HG03064 (cell line): ENCODE measurements around the gene GJA3.
A peak's percentile ranks its signal among the peaks of the same experiment; 100 is the strongest.

ENCODE experiments used
- ATAC-seq: cut with Tn5 transposase; IDR thresholded peaks from one replicate; pipeline ENCODE4 v1.9.1; 2021; ENCODE audit warnings: low read depth; ENCODE audit not compliant: unreplicated experiment

Gene GJA3

DNA sequence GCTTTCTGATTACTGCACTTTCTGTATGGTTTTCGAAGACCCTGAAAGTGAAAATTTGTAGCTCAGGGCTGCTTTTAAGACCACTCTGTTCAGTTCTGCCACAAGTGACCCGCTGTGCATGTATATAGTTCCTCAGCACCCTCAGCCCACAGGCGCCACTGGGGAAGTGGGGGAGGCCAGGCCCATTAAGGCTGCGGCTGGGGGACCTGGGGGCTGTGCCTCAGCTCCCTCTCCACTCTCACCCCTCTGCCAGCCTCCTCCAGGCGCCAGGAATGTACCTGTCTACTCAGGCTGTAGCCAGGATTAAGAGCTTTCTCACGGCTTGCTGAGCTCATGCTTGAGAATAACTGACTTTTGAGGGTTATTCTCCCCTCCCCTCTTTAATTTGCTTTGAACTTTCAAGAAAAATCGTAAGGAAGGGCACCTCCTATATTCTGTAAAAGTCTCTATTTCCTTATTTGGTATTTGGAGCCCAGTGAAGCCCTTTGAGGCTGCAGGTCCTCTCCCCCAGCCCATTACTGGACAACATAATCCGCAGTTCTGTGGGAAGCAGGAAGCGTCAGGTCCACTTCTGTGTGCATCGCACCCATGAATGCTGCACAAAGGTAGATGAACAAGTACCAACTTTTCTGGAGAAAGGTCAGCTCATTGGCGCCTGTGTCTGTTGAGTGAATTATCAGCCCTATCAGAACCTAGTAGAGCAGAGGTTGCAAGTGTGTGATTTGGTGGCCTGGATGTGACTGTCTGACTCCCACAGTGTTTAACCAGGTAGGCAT, 29.6 kb downstream of the GJA3 start:
- ATAC-seq = no peak

DNA sequence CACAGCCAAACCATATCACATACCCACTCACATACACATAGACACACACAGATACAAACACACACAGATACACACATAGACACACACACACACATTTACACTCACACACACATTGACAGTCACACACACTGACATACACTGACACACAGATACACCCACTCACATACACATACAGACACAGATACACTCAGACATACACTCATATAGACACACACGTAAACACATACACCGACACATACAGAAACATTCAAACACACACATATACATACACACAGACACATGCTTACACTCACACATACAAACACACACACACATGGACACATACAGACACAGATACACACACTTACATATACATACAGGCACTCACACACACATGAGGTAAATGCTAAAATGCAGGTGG, 30.2 kb downstream of the GJA3 start:
- ATAC-seq = no peak

- no peak for ATAC-seq
These were observed 30.8 kb downstream of the GJA3 start for GRCh38 chr13:20130012-20130411.

DNA sequence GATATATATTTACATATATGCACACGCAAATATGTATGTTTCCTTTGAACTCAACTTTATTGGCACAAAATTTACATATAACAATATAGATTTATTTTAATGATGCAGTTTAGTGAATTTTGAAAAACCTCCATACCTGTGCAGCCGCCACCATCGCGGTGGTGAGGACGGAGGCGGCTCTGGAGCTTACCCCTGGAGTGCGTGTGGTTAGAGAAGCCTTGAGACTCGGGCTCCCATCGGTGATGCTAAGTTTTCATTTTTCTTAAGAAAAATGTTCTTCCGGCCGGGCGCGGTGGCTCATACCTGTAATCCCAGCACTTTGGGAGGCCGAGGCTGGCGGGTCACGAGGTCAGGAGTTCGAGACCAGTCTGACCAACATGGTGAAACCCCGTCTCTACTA, 31.8 kb downstream of the GJA3 start:
- no peak for ATAC-seq

- no peak for ATAC-seq
These were observed 32.4 kb downstream of the GJA3 start for GRCh38 chr13:20128459-20128931.

- no peak for ATAC-seq
These were observed 33.0 kb downstream of the GJA3 start for GRCh38 chr13:20127562-20128458.

GRCh38 chr13:20127262-20127561, 33.6 kb downstream of the GJA3 start:
- ATAC-seq = no peak

GRCh38 chr13:20126541-20127261, 34.2 kb downstream of the GJA3 start:
- ATAC-seq = no peak

- no peak for ATAC-seq
These were observed 35.1 kb downstream of the GJA3 start for GRCh38 chr13:20125783-20126165.

DNA sequence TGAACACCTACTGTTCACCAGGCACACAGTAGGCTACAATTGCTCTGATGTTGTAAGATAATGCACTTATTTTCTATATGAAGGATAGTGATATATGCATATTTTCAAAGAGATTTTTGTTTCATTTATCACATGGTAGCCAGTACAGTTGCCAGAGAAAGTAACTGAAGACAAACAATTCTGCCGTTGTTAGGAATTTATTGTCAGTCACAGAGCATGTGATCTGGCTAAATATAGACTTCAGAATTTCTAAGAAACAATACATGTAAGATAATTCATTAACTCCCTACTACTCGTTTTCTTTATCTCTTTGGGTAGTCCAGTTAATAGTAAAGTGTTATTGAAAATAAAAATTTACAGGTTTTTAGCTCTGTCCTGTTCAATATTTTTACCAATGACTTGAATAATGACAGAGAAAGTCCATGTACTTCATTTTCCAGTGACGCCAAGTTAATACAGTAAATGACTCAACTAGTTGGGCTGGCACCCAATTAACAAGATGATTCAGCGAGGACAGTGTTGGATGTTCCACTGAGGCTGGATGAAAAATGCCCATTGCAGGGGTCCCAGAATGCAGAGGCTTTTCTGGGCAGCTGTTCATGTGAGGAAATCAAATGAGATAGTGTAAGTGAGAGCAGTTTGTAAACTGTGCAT, 35.6 kb downstream of the GJA3 start:
- ATAC-seq = no peak

- no peak for ATAC-seq
These were observed 36.5 kb downstream of the GJA3 start for GRCh38 chr13:20124303-20124702.

- ATAC-seq = no peak
These were observed 39.7 kb downstream of the GJA3 start for GRCh38 chr13:20121159-20121525.

- ATAC-seq = no peak
These were observed 40.9 kb downstream of the GJA3 start for GRCh38 chr13:20119960-20120359.

DNA sequence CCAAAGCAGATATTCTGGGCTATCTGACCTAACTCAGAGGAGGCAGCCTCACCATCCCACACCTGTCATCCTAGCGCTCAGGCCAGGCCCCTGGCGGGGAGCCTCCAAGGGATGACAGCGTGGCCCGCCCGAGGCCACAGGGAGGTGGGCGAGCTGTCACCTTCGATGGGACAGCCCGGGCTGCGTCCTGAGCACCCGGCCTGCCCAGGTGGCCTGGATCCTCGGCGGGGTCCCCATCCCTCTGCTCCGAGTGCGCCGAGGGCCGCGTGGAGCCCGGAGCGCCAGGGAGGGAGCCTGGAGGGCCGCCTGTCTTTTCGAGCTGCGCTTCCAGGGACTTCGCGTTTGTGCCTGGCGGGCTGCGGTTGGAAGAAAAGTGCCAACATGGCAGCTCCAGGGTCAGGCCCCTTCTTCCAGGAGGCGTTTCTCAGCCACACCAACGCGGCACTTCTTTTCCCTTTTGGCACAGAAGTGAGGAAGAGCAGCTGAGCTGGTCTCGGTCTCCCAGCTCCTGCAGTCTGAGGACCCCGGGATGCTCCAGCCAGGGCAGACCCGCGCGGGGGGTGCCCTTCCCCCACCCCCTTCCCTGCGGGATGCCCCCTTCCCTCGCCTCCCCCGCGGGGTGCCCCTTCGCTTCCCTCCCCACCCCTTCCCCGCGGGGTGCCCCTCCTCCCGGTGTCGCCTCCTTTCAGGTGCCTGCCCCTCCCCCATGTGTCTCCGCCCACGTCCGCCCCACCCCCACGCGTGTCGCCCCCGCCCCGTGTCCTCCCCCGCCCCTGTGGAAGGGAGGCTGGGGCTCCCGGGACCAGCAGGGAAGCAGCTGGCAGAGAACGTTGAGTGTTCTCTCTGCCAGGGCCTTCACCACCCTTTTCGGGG, 42.3 kb downstream of the GJA3 start:
- ATAC-seq = peak; percentile 16

DNA sequence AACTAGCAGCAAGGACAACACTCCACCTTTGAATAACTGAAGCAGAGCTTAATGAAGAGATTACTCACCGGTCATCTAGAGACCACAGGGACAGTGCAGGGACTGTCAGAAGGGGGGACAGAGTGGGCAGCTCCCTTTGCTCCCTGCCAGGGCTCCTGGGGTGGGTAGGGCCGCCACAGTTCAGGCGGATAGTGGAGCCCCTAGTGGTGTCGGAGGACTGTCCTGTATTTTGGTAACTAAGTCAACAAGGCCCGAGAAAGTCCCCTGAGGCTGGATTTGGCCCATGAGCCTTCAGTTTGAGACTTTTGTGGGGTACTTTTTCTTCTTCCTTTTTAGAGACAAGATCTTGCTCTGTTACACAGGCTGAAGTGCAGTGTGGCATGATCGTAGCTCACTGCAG, 44.6 kb downstream of the GJA3 start:
- no peak for ATAC-seq

GRCh38 chr13:20114066-20114610, 46.7 kb downstream of the GJA3 start:
- ATAC-seq = no peak

- ATAC-seq = no peak
These were observed 51.8 kb downstream of the GJA3 start for GRCh38 chr13:20109037-20109436.

GRCh38 chr13:20106742-20107141, 54.1 kb downstream of the GJA3 start:
- ATAC-seq = no peak

DNA sequence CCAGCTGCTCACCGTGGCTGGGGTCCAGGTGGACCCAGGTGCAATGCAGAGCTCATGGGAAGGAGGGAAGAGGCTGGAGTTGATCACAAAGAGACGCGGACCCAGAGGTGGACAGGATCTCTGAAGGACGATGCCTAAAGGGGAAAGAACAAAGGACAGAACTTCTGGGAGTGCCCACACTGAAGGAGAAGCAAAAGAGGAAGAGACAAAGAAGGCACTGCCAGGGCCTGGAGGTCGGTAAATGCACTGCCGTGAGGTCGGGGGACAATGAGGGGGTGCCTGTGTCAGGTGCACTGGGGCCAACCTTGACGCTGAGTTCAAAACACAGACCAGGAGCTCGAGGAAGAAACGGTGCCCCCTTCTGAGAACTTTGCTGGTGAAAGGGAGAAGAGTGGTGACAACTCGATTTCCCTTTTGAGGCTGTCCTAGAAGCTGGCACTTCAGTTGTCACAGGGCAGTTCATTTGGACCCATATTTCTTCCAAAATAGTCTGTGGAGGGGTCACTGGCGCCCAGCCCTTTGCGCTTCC, 55.6 kb downstream of the GJA3 start:
- ATAC-seq = no peak
